ENCODE data around the gene SUPT6H. TPM values are rescaled to one million over a fixed set of nuclear protein-coding genes. Genes with fewer than 3 reads are reported as not detected.
A peak's percentile ranks its signal among the peaks of the same experiment; 100 is the strongest.

Gene SUPT6H
- total RNA-seq, 5 donors from 2014 or later (not counting 1 experiment from before 2014, with no cell fraction given), result 89.2 to 129 (median 95.7) TPM

DNA sequence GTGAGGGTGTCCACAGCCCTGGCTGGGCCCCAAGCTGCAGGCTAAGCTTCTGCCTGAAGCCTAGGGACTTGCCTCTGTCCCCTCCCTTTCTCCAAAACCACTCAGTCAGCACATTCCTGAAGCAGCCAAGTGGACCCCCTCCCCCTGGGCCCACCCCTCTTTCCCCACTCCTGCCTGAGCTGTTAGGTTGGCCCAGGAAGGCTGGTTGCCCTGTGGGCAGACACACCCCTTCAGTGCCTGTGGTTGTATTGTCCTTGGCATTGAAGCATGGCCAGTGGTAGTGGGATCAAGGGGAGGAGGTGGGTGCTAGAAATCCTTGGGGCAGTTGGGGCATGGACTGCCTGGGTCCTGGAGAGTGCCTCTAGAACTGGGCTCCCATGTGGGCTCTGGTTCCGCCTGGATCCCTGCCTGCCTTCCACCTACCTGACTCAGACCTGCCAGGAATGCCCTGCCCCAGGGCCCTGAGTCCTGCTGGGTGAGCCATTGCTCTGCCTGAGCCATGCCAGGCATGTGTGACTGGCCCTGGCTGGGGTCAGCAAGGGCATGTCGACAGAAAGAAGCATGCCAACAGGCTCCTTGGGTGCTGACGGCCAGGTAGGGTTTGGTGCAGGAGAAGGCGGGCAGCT, 83.9 kb downstream of the SUPT6H start:
- Mint-ChIP-seq H3K27me3 (no peaks in the 10 kb centered on the region), H3K4me3 (peak overlapping the region; percentile 63 to 80 (median 65)), H3K9me3 (no peaks in the 10 kb centered on the region), H3K27ac (peak overlapping the region; percentile 70 to 82), H3K4me1 (peaks cover 5 to 39% (median 22%) of the 10 kb centered on the region in 3 donors), H3K36me3 (peaks cover 4% of the 10 kb centered on the region)
- no peaks in the 10 kb centered on the region for H3K9me3 ChIP-seq
- H3K4me3 ChIP-seq (ENCODE audit: control insufficient read depth in 1 of 2, extremely low read depth in 1 of 2, low read length in 1 of 2), result peak overlapping the region in 1 of 2 donors; percentile 29
- no peak for DNase-seq
- peaks cover 20 to 55% of the 10 kb centered on the region in 2 experiments for H3K4me1 ChIP-seq (ENCODE audit: control insufficient read depth in 1 of 2, extremely low read depth in 1 of 2, insufficient read depth in 2 of 2, low read length in 2 of 2)
- no peak for ATAC-seq (replicated peaks in 1 of 4)
- POLR2A ChIA-PET, result interaction anchor here in 1 of 2 donors (0.6 kb wide), 2 partner anchors 36 to 337 kb away, joined by 5 to 10 read pairs; no protein-coding TSS in a partner anchor
- WGBS (ENCODE audit: insufficient coverage), result 95% methylated on average over 4 of the region's 4 CpGs
- CTCF ChIA-PET, result interaction anchor here (0.5 to 12.2 kb wide), 7 partner anchors 13 to 719 kb away, joined by 3 to 197 read pairs (median 4); partner anchors contain the start of genes NEK8 (in 1 of the 2) and TLCD1 (in 1 of the 2)
- H3K27me3 ChIP-seq (replicated peaks in 1 of 2; ENCODE audit: control insufficient read depth in 2 of 2, extremely low read depth in 1 of 2, insufficient read depth in 2 of 2, low read length in 1 of 2), result no peaks in the 10 kb centered on the region
- peaks cover 13 to 17% of the 10 kb centered on the region in 2 donors for H3K36me3 ChIP-seq (ENCODE audit: control insufficient read depth in 2 of 2, extremely low read depth in 1 of 2, insufficient read depth in 1 of 2, low read length in 1 of 2)
- H3K27ac ChIP-seq (ENCODE audit: low read length), result peak overlapping the region; percentile 86

GRCh38 chr17:28746611-28747050, 84.6 kb downstream of the SUPT6H start:
- DNase-seq, result no peak
- H3K27me3 Mint-ChIP-seq, result no peaks in the 10 kb centered on the region
- no peak overlapping the region for H3K4me3 ChIP-seq (ENCODE audit: control insufficient read depth in 1 of 2, extremely low read depth in 1 of 2, low read length in 1 of 2)
- H3K27ac ChIP-seq (ENCODE audit: low read length), result no peak overlapping the region
- no peaks in the 10 kb centered on the region for H3K27me3 ChIP-seq (replicated peaks in 1 of 2; ENCODE audit: control insufficient read depth in 2 of 2, extremely low read depth in 1 of 2, insufficient read depth in 2 of 2, low read length in 1 of 2)
- no peaks in the 10 kb centered on the region for H3K9me3 Mint-ChIP-seq
- POLR2A ChIA-PET, result no interaction called here
- WGBS (ENCODE audit: insufficient coverage), result 100% methylated on average over 1 of the region's 5 CpGs
- H3K4me1 ChIP-seq (ENCODE audit: control insufficient read depth in 1 of 2, extremely low read depth in 1 of 2, insufficient read depth in 2 of 2, low read length in 2 of 2), result peaks cover 16 to 49% of the 10 kb centered on the region in 2 experiments
- CTCF ChIA-PET, result interaction anchor here (0.5 to 12.2 kb wide), 6 partner anchors 19 to 718 kb away, joined by 3 to 197 read pairs (median 4); partner anchors contain the start of genes NEK8 (in 1 of the 2) and TLCD1 (in 1 of the 2)
- peak overlapping the region in 2 of 3 donors; percentile 53 to 80 for H3K4me3 Mint-ChIP-seq
- H3K4me1 Mint-ChIP-seq, result peaks cover 5 to 35% (median 22%) of the 10 kb centered on the region in 3 donors
- peaks cover 4% of the 10 kb centered on the region for H3K36me3 Mint-ChIP-seq
- no peaks in the 10 kb centered on the region for H3K9me3 ChIP-seq
- peak overlapping the region; percentile 63 to 82 for H3K27ac Mint-ChIP-seq
- H3K36me3 ChIP-seq (ENCODE audit: control insufficient read depth in 2 of 2, extremely low read depth in 1 of 2, insufficient read depth in 1 of 2, low read length in 1 of 2), result peaks cover 13 to 17% of the 10 kb centered on the region in 2 donors
- no peak for ATAC-seq (replicated peaks in 1 of 4)

- Histone ChIP-seq H3K4me1 (ENCODE audit: control insufficient read depth in 1 of 2, extremely low read depth in 1 of 2, insufficient read depth in 2 of 2, low read length in 2 of 2) (peaks cover 16 to 46% of the 10 kb centered on the region in 2 experiments), H3K36me3 (ENCODE audit: control insufficient read depth in 2 of 2, extremely low read depth in 1 of 2, insufficient read depth in 1 of 2, low read length in 1 of 2) (peaks cover 13 to 17% of the 10 kb centered on the region in 2 donors), H3K9me3 (no peaks in the 10 kb centered on the region), H3K27ac (ENCODE audit: low read length) (no peak overlapping the region), H3K27me3 (replicated peaks in 1 of 2; ENCODE audit: control insufficient read depth in 2 of 2, extremely low read depth in 1 of 2, insufficient read depth in 2 of 2, low read length in 1 of 2) (no peaks in the 10 kb centered on the region), H3K4me3 (ENCODE audit: control insufficient read depth in 1 of 2, extremely low read depth in 1 of 2, low read length in 1 of 2) (no peak overlapping the region)
- H3K27me3 Mint-ChIP-seq, result no peaks in the 10 kb centered on the region
- peaks cover 4% of the 10 kb centered on the region for H3K36me3 Mint-ChIP-seq
- peak overlapping the region in 1 of 3 donors; percentile 80 for H3K4me3 Mint-ChIP-seq
- no peak for ATAC-seq (replicated peaks in 1 of 4)
- no peaks in the 10 kb centered on the region for H3K9me3 Mint-ChIP-seq
- H3K27ac Mint-ChIP-seq, result peak overlapping the region in 1 of 2 donors; percentile 5
- ChIA-PET CTCF (interaction anchor here (0.6 to 12.2 kb wide), 5 partner anchors 19 to 158 kb away, joined by 3 to 197 read pairs (median 4); partner anchors contain the start of genes NEK8 (in 1 of the 2), RPL23A (in 1 of the 2) and TLCD1 (in 1 of the 2)), POLR2A (interaction anchor here in 1 of 2 donors (1.5 kb wide), 1 partner anchor 18 kb away, joined by 4 read pairs; the partner anchor contains the start of gene NEK8)
- WGBS (ENCODE audit: insufficient coverage), result 83% methylated on average over 6 of the region's 7 CpGs
- no peak for DNase-seq
- H3K4me1 Mint-ChIP-seq, result peaks cover 5 to 33% (median 22%) of the 10 kb centered on the region in 3 donors
Observed at GRCh38 chr17:28747051-28747691, 85.2 kb downstream of the SUPT6H start.

DNA sequence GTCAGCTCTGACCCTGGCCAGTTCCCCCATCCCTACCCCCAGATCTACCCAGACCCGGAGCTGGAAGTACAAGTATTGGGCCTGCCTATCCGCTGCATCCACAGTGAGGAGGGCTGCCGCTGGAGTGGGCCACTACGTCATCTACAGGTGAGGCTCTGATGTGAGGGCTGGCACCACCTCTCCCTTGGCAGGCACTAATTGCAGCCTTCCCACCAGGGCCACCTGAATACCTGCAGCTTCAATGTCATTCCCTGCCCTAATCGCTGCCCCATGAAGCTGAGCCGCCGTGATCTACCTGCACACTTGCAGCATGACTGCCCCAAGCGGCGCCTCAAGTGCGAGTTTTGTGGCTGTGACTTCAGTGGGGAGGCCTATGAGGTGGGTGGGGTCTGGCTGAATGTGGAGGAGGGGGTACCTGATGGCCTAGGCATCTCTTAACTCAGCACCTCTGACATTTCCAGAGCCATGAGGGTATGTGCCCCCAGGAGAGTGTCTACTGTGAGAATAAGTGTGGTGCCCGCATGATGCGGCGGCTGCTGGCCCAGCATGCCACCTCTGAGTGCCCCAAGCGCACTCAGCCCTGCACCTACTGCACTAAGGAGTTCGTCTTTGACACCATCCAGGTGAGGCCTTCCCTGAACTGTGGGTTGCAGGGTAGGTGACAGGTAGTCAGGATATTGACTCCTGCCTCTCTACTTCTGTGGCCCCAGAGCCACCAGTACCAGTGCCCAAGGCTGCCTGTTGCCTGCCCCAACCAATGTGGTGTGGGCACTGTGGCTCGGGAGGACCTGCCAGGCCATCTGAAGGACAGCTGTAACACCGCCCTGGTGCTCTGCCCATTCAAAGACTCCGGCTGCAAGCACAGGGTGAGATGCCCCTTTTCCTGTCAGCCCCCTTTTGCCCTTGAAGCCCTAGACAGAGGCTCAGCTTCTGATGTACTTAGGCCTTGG, 86.1 kb downstream of the SUPT6H start:
- no peak for ATAC-seq (replicated peaks in 1 of 4)
- H3K4me3 ChIP-seq (ENCODE audit: control insufficient read depth in 1 of 2, extremely low read depth in 1 of 2, low read length in 1 of 2), result no peak overlapping the region
- CTCF ChIA-PET, result interaction anchor here (0.6 to 12.2 kb wide), 6 partner anchors 14 to 80 kb away, joined by 3 to 197 read pairs (median 6); partner anchors contain the start of genes NEK8 (in 2 of the 2), TLCD1 (in 2 of the 2) and RPL23A (in 1 of the 2)
- Mint-ChIP-seq H3K9me3 (no peaks in the 10 kb centered on the region), H3K4me1 (peaks cover 5 to 31% (median 25%) of the 10 kb centered on the region in 3 donors), H3K27ac (no peak overlapping the region), H3K27me3 (no peaks in the 10 kb centered on the region), H3K36me3 (peaks cover 4% of the 10 kb centered on the region), H3K4me3 (no peak overlapping the region)
- H3K9me3 ChIP-seq, result no peaks in the 10 kb centered on the region
- no peak for DNase-seq
- peaks cover 16 to 44% of the 10 kb centered on the region in 2 experiments for H3K4me1 ChIP-seq (ENCODE audit: control insufficient read depth in 1 of 2, extremely low read depth in 1 of 2, insufficient read depth in 2 of 2, low read length in 2 of 2)
- H3K27me3 ChIP-seq (replicated peaks in 1 of 2; ENCODE audit: control insufficient read depth in 2 of 2, extremely low read depth in 1 of 2, insufficient read depth in 2 of 2, low read length in 1 of 2), result no peaks in the 10 kb centered on the region
- 92% methylated on average over 16 of the region's 18 CpGs for WGBS (ENCODE audit: insufficient coverage)
- peaks cover 13 to 17% of the 10 kb centered on the region in 2 donors for H3K36me3 ChIP-seq (ENCODE audit: control insufficient read depth in 2 of 2, extremely low read depth in 1 of 2, insufficient read depth in 1 of 2, low read length in 1 of 2)
- POLR2A ChIA-PET, result interaction anchor here (0.6 to 1.5 kb wide), 2 partner anchors 19 to 108 kb away, joined by 4 to 9 read pairs; partner anchors contain the start of gene NEK8 (in 1 of the 2)
- H3K27ac ChIP-seq (ENCODE audit: low read length), result no peak overlapping the region

DNA sequence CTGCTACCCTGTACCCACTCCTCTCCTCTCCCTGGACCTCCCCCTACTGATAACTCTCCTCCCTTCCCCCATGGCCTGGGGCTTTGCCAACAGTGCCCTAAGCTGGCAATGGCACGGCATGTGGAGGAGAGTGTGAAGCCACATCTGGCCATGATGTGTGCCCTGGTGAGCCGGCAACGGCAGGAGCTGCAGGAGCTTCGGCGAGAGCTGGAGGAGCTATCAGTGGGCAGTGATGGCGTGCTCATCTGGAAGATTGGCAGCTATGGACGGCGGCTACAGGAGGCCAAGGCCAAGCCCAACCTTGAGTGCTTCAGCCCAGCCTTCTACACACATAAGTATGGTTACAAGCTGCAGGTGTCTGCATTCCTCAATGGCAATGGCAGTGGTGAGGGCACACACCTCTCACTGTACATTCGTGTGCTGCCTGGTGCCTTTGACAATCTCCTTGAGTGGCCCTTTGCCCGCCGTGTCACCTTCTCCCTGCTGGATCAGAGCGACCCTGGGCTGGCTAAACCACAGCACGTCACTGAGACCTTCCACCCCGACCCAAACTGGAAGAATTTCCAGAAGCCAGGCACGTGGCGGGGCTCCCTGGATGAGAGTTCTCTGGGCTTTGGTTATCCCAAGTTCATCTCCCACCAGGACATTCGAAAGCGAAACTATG, 87.0 kb downstream of the SUPT6H start:
- ChIA-PET CTCF (interaction anchor here (0.6 to 12.2 kb wide), 6 partner anchors 13 to 202 kb away, joined by 3 to 197 read pairs (median 6); partner anchors contain the start of genes NEK8 (in 2 of the 2), TLCD1 (in 2 of the 2), RPL23A (in 1 of the 2) and SUPT6H (in 1 of the 2)), POLR2A (interaction anchor here in 1 of 2 donors (1.0 kb wide), 1 partner anchor 29 kb away, joined by 4 read pairs; the partner anchor contains the start of gene RPL23A)
- H3K4me1 ChIP-seq (ENCODE audit: control insufficient read depth in 1 of 2, extremely low read depth in 1 of 2, insufficient read depth in 2 of 2, low read length in 2 of 2), result peaks cover 16 to 38% of the 10 kb centered on the region in 2 experiments
- Mint-ChIP-seq H3K36me3 (peaks cover 4% of the 10 kb centered on the region), H3K27me3 (no peaks in the 10 kb centered on the region), H3K9me3 (no peaks in the 10 kb centered on the region), H3K4me1 (peaks cover 5 to 30% (median 25%) of the 10 kb centered on the region in 3 donors), H3K27ac (no peak overlapping the region), H3K4me3 (no peak overlapping the region)
- no peak for ATAC-seq (replicated peaks in 1 of 4)
- no peak for DNase-seq
- peaks cover 13 to 17% of the 10 kb centered on the region in 2 donors for H3K36me3 ChIP-seq (ENCODE audit: control insufficient read depth in 2 of 2, extremely low read depth in 1 of 2, insufficient read depth in 1 of 2, low read length in 1 of 2)
- H3K9me3 ChIP-seq, result no peaks in the 10 kb centered on the region
- no peaks in the 10 kb centered on the region for H3K27me3 ChIP-seq (replicated peaks in 1 of 2; ENCODE audit: control insufficient read depth in 2 of 2, extremely low read depth in 1 of 2, insufficient read depth in 2 of 2, low read length in 1 of 2)
- WGBS (ENCODE audit: insufficient coverage), result 96% methylated on average over 15 of the region's 18 CpGs
- H3K27ac ChIP-seq (ENCODE audit: low read length), result no peak overlapping the region
- no peak overlapping the region for H3K4me3 ChIP-seq (ENCODE audit: control insufficient read depth in 1 of 2, extremely low read depth in 1 of 2, low read length in 1 of 2)
